LNCaP clone FGC (cell line): ENCODE results near the gene RAD51B.

Source experiments
- DNase-seq: peaks from one replicate; pipeline ENCODE4 v3.0.0-alpha.2; 2011; ENCODE audit warnings: low read depth
- H3K4me3 ChIP-seq: 2 replicates; pipeline ENCODE4 v1.5.1; 2011; ENCODE audit warnings: mild to moderate bottlenecking, low read depth, low read length, control low read depth
- TF ChIP-seq, protein P1 (sequence below): IDR thresholded peaks from 2 replicates; pipeline ENCODE4 v1.5.1; 2012; ENCODE audit warnings: mild to moderate bottlenecking; ENCODE audit not compliant: control insufficient read depth, insufficient read depth; ENCODE audit errors: extremely low read depth

Gene RAD51B

DNA sequence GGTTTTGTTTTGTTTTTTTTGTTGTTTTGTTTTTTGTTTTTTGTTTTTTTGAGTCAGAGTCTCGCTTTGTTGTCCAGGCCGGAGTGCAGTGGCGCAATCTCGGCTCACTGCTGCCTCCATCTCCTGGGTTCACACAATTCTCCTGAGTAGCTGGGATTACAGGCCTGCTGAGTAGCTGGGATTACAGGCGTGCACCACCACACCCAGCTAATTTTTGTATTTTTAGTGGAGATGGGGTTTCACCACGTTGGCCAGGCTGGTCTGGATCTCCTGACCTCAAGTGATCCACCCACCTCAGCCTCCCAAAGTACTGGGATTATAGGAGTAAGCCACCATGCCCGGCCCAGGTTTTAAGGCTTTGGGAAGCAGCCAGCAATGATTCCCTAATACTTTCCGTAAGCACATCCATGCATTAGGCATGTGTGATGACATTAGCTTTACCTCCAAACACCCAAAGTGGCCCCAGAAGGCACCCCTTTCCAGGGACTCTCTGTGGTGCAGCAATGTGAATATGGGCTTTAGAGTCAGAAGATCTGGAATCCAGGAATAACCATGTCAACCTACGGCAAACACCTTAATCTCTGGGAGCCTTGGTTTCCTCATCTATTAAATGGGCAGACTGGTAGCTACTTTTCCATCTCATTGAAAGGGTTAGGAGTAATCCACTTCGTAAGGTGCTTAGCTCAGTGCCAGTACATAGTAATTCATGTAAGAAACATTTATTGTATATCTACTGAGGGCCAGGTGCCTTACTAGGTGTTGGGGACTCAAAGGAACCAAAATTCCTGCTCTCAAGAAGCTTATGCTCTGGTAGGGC, 820.4 kb downstream of the RAD51B start:
- no peak for DNase-seq
- TF ChIP-seq, protein P1, sequence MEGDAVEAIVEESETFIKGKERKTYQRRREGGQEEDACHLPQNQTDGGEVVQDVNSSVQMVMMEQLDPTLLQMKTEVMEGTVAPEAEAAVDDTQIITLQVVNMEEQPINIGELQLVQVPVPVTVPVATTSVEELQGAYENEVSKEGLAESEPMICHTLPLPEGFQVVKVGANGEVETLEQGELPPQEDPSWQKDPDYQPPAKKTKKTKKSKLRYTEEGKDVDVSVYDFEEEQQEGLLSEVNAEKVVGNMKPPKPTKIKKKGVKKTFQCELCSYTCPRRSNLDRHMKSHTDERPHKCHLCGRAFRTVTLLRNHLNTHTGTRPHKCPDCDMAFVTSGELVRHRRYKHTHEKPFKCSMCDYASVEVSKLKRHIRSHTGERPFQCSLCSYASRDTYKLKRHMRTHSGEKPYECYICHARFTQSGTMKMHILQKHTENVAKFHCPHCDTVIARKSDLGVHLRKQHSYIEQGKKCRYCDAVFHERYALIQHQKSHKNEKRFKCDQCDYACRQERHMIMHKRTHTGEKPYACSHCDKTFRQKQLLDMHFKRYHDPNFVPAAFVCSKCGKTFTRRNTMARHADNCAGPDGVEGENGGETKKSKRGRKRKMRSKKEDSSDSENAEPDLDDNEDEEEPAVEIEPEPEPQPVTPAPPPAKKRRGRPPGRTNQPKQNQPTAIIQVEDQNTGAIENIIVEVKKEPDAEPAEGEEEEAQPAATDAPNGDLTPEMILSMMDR = no peak
- H3K4me3 ChIP-seq = no peak overlapping the region

DNA sequence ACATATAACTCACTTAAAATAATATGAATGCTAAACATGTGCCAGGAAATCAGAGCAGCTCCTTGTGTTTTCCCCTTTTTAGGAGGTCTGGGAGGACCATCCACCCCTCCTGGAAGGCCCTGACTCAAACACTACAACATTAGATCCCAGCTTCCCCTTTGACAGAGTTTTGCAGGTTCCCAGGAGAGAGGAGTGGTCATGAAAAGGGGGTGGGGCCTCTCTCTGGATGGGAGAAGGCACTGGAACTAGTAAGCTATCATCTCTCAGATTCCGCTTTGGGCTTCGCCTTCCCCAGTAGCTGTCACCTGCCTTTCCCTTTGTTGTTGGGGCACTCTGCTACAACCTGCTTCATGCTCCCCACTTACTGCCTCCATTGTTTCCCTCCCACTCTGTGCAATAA, 824.1 kb downstream of the RAD51B start:
- TF ChIP-seq, protein P1 = no peak

DNA sequence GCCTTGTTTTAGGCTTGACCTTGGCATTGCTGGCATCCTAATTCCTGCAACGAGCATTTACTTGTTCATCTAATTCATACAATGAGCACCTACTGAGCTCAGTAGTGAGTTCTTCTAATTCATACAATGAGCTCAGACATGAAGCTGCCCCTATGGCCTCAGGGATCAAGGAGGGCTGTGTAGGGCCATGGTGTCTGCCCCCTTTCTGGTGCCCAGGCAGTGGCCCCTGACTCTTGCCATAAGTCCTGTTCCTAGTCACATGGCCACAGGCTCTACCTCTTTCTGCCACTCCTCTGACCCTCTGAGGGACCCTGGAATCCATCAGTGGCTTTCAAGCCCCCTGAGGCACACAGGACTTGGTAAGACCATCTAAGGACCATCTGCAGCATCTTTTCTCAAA, 824.5 kb downstream of the RAD51B start:
- H3K4me3 ChIP-seq = no peak overlapping the region
- DNase-seq = no peak
- TF ChIP-seq, protein P1 = no peak

More for the DNA sequence above, 824.1 kb downstream of the RAD51B start:
- no peak overlapping the region for H3K4me3 ChIP-seq
- DNase-seq = no peak

DNA sequence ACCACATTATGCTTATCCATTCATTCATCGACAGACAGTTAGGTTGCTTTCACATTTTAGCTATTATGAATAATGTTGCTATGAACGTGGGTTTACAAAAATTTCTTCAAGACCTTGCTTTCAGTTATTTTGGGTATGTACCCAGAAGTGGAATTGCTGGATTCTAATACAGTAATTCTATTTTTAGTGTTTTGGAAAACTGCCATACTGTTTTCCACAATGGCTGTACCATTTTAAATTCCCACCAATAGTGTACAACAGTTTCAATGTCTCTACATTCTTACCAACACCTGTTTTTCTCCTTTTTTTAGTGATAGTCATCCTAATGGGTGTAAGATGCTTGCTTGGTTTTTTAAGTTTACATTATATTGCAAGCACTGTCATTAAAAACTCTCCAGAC, 825.8 kb downstream of the RAD51B start:
- H3K4me3 ChIP-seq = no peak overlapping the region
- no peak for DNase-seq
- TF ChIP-seq, protein P1 = no peak

DNA sequence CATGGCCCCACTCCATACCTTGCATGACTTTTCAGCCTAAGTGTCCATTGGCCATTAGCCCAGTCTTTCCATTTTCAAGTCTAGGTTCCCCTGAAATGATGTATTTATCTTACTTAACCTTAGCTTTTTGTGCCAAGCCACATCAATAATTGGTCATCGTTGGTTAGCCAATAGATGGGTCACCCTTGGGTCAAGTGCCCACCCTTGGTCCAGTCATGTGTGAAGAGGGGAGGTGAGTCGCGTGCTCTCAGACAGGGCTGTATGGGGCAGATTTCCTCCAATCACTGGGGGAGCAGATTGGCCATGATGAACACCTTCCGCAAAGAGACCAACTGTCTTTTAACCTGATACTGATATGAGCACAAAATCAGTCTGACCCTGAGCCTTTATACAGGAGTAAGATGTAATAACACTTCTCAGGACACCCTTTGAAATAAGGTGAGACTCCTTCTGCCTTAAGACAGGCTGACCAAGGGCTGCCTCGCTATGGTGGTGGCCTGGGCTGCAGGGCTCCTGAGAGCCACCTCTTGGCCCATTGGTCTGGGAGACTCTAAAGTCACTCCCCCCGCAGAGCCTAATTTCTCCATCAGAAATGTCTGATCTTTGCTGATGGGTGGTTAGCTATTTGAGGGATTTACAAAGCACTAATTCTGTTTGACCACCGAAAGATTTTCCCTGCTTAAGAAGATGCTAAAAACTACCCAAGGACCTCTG, 830.1 kb downstream of the RAD51B start:
- TF ChIP-seq, protein P1 = no peak
- DNase-seq = no peak
- no peak overlapping the region for H3K4me3 ChIP-seq

DNA sequence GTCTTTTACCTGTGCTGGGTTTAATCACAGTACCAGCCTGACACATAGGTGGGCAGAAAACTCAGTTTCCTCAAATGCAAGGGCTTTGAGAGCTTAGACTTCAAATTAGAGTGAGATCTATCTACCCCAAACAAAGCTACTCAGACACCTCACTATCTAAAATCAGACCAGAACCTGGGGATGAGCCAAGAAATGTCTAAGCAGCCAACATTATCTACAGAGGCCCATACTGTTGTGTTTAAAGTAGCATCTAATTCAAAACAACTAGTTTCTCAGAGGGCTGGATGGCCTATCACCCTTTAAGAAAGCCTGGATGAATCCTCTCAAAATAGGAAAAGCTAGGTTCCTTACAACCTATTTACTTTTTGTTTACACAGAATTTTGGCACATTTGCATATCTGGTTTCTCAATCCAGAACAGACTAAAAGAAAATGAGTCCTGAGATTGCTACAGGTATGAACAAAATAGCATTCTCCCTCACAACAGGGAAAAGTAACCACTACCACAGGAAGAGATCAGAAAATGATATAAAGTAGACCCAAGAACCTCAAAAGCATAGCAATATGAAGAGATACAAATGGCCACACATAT, 830.9 kb downstream of the RAD51B start:
- no peak overlapping the region for H3K4me3 ChIP-seq

More for the DNA sequence above, 830.9 kb downstream of the RAD51B start:
- TF ChIP-seq, protein P1 = no peak
- DNase-seq = no peak
